K562 (cell line): ENCODE measurements around the gene HSD11B2. TPM values are rescaled to one million over a fixed set of nuclear protein-coding genes. Genes with fewer than 3 reads are reported as not detected.

Source experiments
- ATAC-seq: fragments of 200-7000 bp; cut with Tn5 transposase; 3 replicates; pipeline ENCODE4 v1.9.1; 2020; ENCODE audit warnings: moderate library complexity
- BruUV-seq: library from RNA; stranded (reverse); fragments of 400-500 nt; replicated peaks from 2 replicates; lab custom pipeline; 2021; lab: Mats Ljungman, UMichigan
- CTCF ChIA-PET: fragments of 300-600 bp; formaldehyde crosslinking; extraction: SDS; loops from one replicate; lab custom pipeline; 2021; ENCODE audit warnings: low intra/inter-chr PET ratio; lab: Yijun Ruan, JAX
- POLR2A ChIA-PET: fragments of 300-600, 350-650 bp; sonication (Branson Sonifier 250); formaldehyde crosslinking; extraction: SDS; loops from one replicate; lab custom pipeline; 2021; ENCODE audit warnings: antibody characterized with exemption, inconsistent platforms; lab: Yijun Ruan, JAX
- DNase-seq, 4 experiments: peaks; one replicate each; pipeline versions ENCODE4 v3.0.0 to v3.0.0-alpha.2; 2011 to 2018; ENCODE audit warnings: low spot score in 3 of 4, mixed read lengths in 3 of 4; ENCODE audit errors: extremely low read depth in 1 of 4
- FAIRE-seq: peaks from 2 replicates; lab custom pipeline; 2011; peaks lifted over from hg19 to GRCh38; lab: Jason Lieb, UNC
- H2AFZ ChIP-seq: 2 replicates; pipeline ENCODE4 v1.6.0; 2011; ENCODE audit warnings: low read depth, low read length, control low read depth, inconsistent platforms
- H3K27ac ChIP-seq: fragments of 200-600 bp; 3 replicates; pipeline ENCODE4 v1.8.0; 2011; ENCODE audit warnings: low read depth, mild to moderate bottlenecking, control low read depth, inconsistent platforms, low read length, moderate library complexity, mixed read lengths; ENCODE audit errors: extremely low read depth
- H3K27me3 ChIP-seq, 2 experiments: fragments of 300-600 bp in 1 of 2; 2 replicates in 1 of 2; 3 replicates in 1 of 2; pipeline versions ENCODE4 v1.6.0 to v1.8.0; 2011; ENCODE audit warnings: inconsistent platforms in 2 of 2, low read length in 2 of 2, mild to moderate bottlenecking in 1 of 2, mixed read lengths in 1 of 2, moderate library complexity in 1 of 2; ENCODE audit not compliant: control insufficient read depth in 2 of 2, insufficient read depth in 2 of 2
- H3K36me3 ChIP-seq: fragments of 300-600 bp; 3 replicates; pipeline ENCODE4 v1.8.0; 2011; ENCODE audit warnings: mild to moderate bottlenecking, low read length, inconsistent platforms; ENCODE audit not compliant: control insufficient read depth, insufficient read depth
- H3K4me1 ChIP-seq, 2 experiments: fragments of 200-600 bp in 1 of 2; replicated peaks in 1 of 2; 2 replicates in 1 of 2; 3 replicates in 1 of 2; pipeline versions ENCODE4 v1.5.1 to v1.8.0; 2011; ENCODE audit warnings: inconsistent platforms in 2 of 2, low read length in 2 of 2, mild to moderate bottlenecking in 1 of 2, mixed read lengths in 1 of 2, moderate library complexity in 1 of 2; ENCODE audit not compliant: control insufficient read depth in 2 of 2, insufficient read depth in 2 of 2
- H3K4me2 ChIP-seq: 2 replicates; pipeline ENCODE4 v1.6.1; 2011; ENCODE audit warnings: low read length, control low read depth, inconsistent platforms, mixed read lengths; ENCODE audit not compliant: insufficient read depth
- H3K4me3 ChIP-seq: fragments of 200-600 bp; sonication (generic), shearing (Covaris generic); 2 replicates; pipeline ENCODE4 v1.5.1; 2016; ENCODE audit warnings: control low read depth, inconsistent platforms
- H3K79me2 ChIP-seq: fragments of 200-600 bp; 3 replicates; pipeline ENCODE4 v1.8.0; 2011; ENCODE audit warnings: low read length, inconsistent platforms; ENCODE audit not compliant: control insufficient read depth, insufficient read depth
- H3K9ac ChIP-seq, 2 experiments: 2 replicates each; pipeline versions ENCODE4 v1.6.0 to v1.6.1; 2011; ENCODE audit warnings: low read depth in 2 of 2, low read length in 2 of 2, control low read depth in 1 of 2, inconsistent platforms in 1 of 2, mild to moderate bottlenecking in 1 of 2, mixed read lengths in 1 of 2; ENCODE audit not compliant: insufficient read depth in 1 of 2
- H3K9me1 ChIP-seq: one replicate; pipeline ENCODE4 v1.6.0; 2011; ENCODE audit warnings: inconsistent platforms, mild to moderate bottlenecking, low read length, moderate library complexity; ENCODE audit not compliant: control insufficient read depth, insufficient read depth
- H3K9me3 ChIP-seq: replicated peaks from 2 replicates; pipeline ENCODE4 v1.5.1; 2011; ENCODE audit warnings: low read depth, low read length, inconsistent platforms; ENCODE audit not compliant: control insufficient read depth, insufficient read depth
- H4K20me1 ChIP-seq: replicated peaks from 2 replicates; pipeline ENCODE4 v1.6.1; 2011; ENCODE audit warnings: low read length, inconsistent platforms, mixed read lengths; ENCODE audit not compliant: control insufficient read depth, insufficient read depth
- BRCA1 ChIP-seq, 2 experiments: fragments of 450-650 bp in 1 of 2; sonication (generic) in 1 of 2; formaldehyde crosslinking in 1 of 2; IDR thresholded peaks; 2 replicates each; pipeline versions ENCODE4 v1.5.0 to v1.6.1; 2017 to 2020; ENCODE audit warnings: mild to moderate bottlenecking in 1 of 2, missing genetic modification reagents in 1 of 2
- ETV1 ChIP-seq: fragments of 450-650 bp; conservative IDR thresholded peaks from 2 replicates; pipeline ENCODE4 v1.6.1; 2016; ENCODE audit warnings: missing genetic modification characterization, control low read depth, low read depth, missing compliant biosample characterization
- NEUROD1 ChIP-seq: fragments of 150-350 bp; IDR thresholded peaks from 2 replicates; pipeline ENCODE4 v1.6.1; 2014; ENCODE audit warnings: borderline replicate concordance, low read length, low read depth; ENCODE audit not compliant: partially characterized antibody
- SREBF2 ChIP-seq: sonication (generic); formaldehyde crosslinking; IDR thresholded peaks from 2 replicates; pipeline ENCODE4 v1.4.0; 2020; ENCODE audit warnings: mild to moderate bottlenecking, missing genetic modification reagents
- WHSC1 ChIP-seq: IDR thresholded peaks from one replicate; pipeline ENCODE4 v1.6.1; 2012; ENCODE audit warnings: low read length, control low read depth, inconsistent platforms
- ZNF12 ChIP-seq: sonication (generic); formaldehyde crosslinking; IDR thresholded peaks from 2 replicates; pipeline ENCODE4 v1.4.0; 2020; ENCODE audit warnings: mild to moderate bottlenecking, missing genetic modification reagents
- ZNF551 ChIP-seq: fragments of 250-450 bp; sonication (Bioruptor Pico); IDR thresholded peaks from 2 replicates; pipeline ENCODE4 v1.5.0; 2021; ENCODE audit warnings: mild to moderate bottlenecking, moderate library complexity
- WGBS: fragments of 100-300 bp; shearing (Covaris generic); methylation state at CpG from one replicate; pipeline ENCODE4 v1.1.6; 2016; ENCODE audit warnings: low coverage, mixed read lengths; ENCODE audit not compliant: insufficient coverage; ENCODE audit errors: missing lambda C conversion rate; 5-methylcytosine and 5-hydroxymethylcytosine counted together
- in situ Hi-C: fragments of 300-500 bp; cut with MboI; formaldehyde crosslinking; loops from 4 replicates; pipeline ENCODE4 v1.15.0; 2018; ENCODE audit warnings: inconsistent platforms, mixed read lengths
- intact Hi-C: fragments of 100-400 bp; cut with micrococcal nuclease; formaldehyde crosslinking; loops from 2 replicates; pipeline ENCODE4 v1.14.2; 2022
- polyA plus RNA-seq, 8 experiments: library from polyadenylated mRNA; depleted of rRNA in 4 of 8; stranded (reverse) in 5 of 8; unstranded in 3 of 8; fragments of >200 nt; fragmentation: Nextera tagmentation in 2 of 8; fragmentation: Illumina TruSeq in 1 of 8; extraction: Ambion mirVana in 2 of 8; extraction: Trizol in 1 of 8; gene quantifications; 2 replicates each; pipeline versions ENCODE4 v1.2.1 to v1.2.3, GENCODE V29; 2011 to 2014; ENCODE audit warnings: inconsistent platforms in 1 of 8, missing spikeins in 1 of 8
- total RNA-seq, 7 experiments: library from RNA; depleted of rRNA in 6 of 7; stranded (reverse); fragments of >200 nt in 6 of 7; fragmentation: Illumina TruSeq in 2 of 7; extraction: Trizol in 2 of 7; gene quantifications; 2 replicates each; pipeline versions ENCODE4 v1.2.1 to v1.2.3, GENCODE V29; 2011 to 2021; ENCODE audit warnings: low replicate concordance in 1 of 7

The HSD11B2 gene
- total and polyA plus RNA-seq, 9 of the 15 experiments (the other 6 are each of a cell fraction or from before 2014, with no cell fraction given) = 0.08 to 2.0 (median 0.79) TPM

GRCh38 chr16:67409631-67410030 is 21.3 kb upstream of the HSD11B2 start:
- Histone ChIP-seq H3K27me3 (peaks cover 44 to 81% of the 10 kb centered on the region in 2 experiments), H3K27ac (no peak overlapping the region), H3K36me3 (no peaks in the 10 kb centered on the region), H3K9me3 (no peaks in the 10 kb centered on the region), H3K4me1 (peaks cover 0 to 4% of the 10 kb centered on the region in 2 experiments; a peak in 2 of 5 replicates), H3K4me3 (no peak overlapping the region), H3K79me2 (no peaks in the 10 kb centered on the region), H2AFZ (no peak overlapping the region), H3K9me1 (no peaks in the 10 kb centered on the region), H4K20me1 (0 out of 2 replicates have a peak, but pooled peaks cover 4% of the 10 kb centered on the region), H3K9ac (no peak overlapping the region), H3K4me2 (no peak overlapping the region)
- WGBS = under 1% methylated on average over 8 of the region's 9 CpGs
- TF ChIP-seq ETV1 (no peak), ZNF551 (CRISPR knock-in tag) (no peak), SREBF2 (CRISPR knock-in tag) (no peak), BRCA1 (IDR thresholded peaks at IDR 0.05) (no peak), BRCA1 (CRISPR knock-in tag; IDR thresholded peaks at IDR 0.05) (no peak), WHSC1 (no peak), ZNF12 (no peak), NEUROD1 (no peak)
- intact Hi-C loops = loop anchor here (10.0 kb wide), 2 partner anchors 45 to 395 kb away; no protein-coding TSS in a partner anchor
- no TSS peak for BruUV-seq
- no peak for ATAC-seq
- in situ Hi-C loops = loop anchor here (25.0 kb wide), 1 partner anchor 447 kb away; the partner anchor contains the start of gene CES3
- DNase-seq = no peak
- FAIRE-seq = no peak
- ChIA-PET POLR2A (no interaction called here), CTCF (no interaction called here)
